GM10847 (cell line): ENCODE data around the gene BRIX1.

ENCODE experiments used
- POLR2A ChIP-seq: IDR thresholded peaks from 2 replicates; pipeline ENCODE4 v1.6.1; 2011; ENCODE audit not compliant: insufficient read length; ENCODE audit errors: extremely low read depth

BRIX1 gene, protein sequence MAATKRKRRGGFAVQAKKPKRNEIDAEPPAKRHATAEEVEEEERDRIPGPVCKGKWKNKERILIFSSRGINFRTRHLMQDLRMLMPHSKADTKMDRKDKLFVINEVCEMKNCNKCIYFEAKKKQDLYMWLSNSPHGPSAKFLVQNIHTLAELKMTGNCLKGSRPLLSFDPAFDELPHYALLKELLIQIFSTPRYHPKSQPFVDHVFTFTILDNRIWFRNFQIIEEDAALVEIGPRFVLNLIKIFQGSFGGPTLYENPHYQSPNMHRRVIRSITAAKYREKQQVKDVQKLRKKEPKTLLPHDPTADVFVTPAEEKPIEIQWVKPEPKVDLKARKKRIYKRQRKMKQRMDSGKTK

DNA sequence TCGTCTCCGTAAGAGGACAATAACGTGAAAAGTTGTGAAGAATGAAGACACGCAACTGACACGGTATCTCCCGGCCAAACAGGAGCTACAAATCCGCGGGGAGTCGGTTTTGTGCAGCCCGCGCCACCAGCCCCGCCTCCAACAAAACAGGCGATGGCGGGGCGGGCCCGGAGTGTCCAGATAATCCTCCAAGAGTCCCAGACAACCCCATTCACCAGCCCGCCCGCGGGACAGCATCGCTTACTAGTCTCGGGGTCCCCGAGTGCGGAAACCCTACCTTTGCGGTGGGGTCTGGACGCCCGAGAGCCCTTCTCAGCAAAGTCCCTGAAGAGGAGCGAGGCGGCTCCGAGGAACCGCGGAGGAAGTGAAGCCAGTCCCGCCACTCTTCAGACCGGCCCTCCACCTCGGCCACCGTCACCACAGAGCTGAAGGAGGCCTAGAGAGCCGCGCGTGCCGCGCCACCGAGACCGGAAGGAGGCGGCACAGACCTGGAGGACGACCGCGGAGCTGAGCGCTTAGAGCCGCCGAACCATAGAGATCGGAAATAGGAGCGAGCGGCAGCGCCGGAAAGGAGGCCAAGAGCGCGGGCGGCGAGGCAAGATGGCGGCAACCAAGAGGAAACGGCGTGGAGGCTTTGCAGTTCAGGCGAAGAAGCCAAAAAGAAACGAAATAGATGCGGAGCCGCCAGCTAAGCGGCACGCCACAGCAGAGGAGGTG is at the start of gene BRIX1, which contains the start of gene RAD1:
TSS of gene BRIX1 (plus strand) at position 573 of the 717 bp plus-strand sequence. CDS start at position 601, 28 bp downstream.
TSS of gene RAD1 (minus strand) at position 366 of the 717 bp plus-strand sequence. CDS start 612 bp downstream, outside the sequence.
- peak; percentile 75 for TF ChIP-seq POLR2A

- no peak for TF ChIP-seq POLR2A
Measured at GRCh38 chr5:34866989-34867471, 48.5 kb upstream of the BRIX1 start.

DNA sequence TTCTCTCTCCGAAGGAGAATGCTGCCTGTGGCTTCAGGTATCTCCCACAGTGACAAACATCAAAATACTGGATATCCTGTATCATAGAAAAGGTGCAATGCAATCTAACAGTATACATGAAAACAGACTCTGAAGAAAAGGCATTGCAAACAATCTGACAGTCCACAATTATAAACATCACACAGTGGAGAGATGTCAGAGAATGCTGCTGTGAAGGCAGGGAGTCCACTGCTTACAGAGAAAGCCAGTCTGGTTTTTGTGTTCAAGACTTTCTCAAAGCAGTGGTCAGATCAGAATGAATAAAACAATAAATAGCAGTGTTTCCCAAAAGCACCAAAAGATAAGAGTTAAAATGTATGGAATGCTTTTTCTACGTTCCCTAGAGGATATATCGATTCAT is 47.9 kb upstream of the BRIX1 start:
- no peak for TF ChIP-seq POLR2A

- TF ChIP-seq POLR2A: no peak
Measured at GRCh38 chr5:34868791-34869190, 46.7 kb upstream of the BRIX1 start.

DNA sequence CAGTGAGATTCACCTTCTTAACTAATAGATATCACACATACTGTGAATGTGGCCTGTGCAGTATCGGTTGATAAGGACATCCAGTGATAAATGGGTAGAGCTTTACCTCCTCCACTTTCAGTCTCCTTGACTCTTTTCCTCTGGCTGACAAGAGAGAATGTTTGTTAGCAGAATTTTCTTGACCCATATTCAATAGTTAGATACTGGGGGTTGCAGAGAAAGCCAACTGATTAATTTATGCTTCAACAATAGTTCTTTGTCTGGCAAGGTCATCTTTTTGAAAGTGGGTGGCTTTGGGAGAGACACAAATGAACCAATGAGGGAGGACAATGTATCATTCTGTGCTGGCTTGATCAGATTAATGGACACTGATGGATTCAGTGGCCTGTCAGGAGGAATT is 46.3 kb upstream of the BRIX1 start:
- TF ChIP-seq POLR2A: no peak

DNA sequence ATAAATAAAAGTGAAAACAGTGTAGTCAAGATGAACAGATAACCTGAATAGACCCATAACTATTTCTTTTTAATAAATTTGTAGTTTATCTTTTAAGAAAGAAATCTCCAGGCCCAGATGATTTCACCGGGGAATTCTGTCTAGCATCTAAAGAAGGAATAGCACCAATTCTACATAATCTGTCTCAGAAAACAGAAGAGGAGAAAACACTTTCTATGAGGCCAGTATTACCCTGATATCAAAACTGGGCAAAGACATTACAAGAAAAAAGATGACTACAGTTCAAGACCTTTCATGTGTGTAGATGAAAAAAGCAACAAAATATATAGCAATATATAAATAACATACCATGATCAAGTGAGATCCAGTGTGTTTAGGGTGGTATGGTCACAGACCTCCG is 45.1 kb upstream of the BRIX1 start:
- no peak for TF ChIP-seq POLR2A

DNA sequence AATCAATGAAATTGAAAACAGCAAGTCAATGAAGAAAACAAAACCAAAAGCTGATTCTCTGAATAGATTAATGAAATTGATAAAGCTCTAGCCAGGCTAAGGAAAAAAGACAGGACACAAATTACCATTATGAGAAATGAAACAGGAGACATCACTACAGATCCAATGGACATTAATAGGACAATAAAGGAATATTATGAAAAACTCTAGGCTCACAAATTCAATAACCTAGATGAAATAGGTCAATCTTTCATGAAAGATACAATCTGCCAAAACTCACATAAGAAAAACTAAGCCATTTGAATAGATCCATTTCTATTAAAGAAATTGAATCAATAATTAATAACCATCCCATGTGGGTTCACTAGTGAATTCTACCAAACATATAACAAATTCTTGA is 39.2 kb upstream of the BRIX1 start:
- TF ChIP-seq POLR2A: no peak

- TF ChIP-seq POLR2A: no peak
Measured at GRCh38 chr5:34881246-34881645, 34.3 kb upstream of the BRIX1 start.

DNA sequence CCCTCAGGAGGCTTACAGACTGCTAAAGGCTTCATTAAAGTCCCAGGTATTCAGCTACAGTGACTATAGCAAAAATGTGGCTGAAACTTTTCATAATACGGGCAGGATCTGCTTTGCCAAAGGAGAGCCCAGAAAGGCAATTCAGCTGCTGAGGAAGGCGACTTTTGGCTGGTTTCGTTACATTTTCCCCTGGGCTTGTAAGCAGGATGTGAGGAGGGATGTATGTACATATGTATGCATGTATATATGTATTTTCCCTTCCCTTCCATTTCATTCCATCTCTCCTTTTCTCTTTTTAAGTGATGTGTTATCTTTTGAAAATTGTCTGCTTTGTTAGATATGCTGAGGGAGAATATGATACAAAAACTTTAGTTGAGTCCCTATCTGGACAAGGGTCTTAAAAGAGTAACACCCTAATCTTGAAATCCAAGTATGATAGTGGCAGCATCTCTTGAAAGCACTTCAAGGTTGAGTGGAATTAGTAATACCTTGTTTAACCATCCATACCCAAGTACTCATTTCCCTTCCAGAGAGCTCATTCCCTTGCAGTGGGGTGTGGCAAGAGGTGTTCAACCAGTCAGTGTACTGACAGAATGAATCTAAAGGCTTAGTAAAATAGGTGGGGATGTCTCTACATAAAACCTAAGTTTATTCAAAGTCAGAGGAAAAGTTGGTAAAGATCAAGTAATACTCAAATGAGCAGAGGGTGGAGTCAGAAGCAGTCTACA is 29.0 kb upstream of the BRIX1 start:
- TF ChIP-seq POLR2A: no peak

- no peak for TF ChIP-seq POLR2A
Measured at GRCh38 chr5:34889394-34889793, 26.1 kb upstream of the BRIX1 start.

GRCh38 chr5:34891981-34892380 is 23.5 kb upstream of the BRIX1 start:
- no peak for TF ChIP-seq POLR2A

DNA sequence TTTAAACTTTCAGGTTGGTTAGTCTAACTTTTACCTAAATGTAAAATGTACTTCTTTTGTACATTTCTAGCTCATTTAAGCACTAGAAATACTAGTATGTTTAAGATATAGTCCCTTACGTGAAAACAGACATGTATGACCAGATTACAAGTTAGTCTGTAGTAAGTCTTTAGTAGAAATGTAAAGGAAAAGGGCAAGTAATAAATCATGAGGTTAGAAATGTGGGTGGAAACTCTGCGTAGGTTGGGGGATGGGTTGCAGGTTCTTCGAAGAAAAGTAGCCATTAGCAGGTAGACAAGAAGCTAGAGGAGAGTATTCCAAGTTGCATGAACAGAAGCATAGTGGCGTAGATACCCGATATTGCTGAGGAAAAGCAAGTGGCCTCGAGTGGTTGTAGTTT is 23.1 kb upstream of the BRIX1 start:
- no peak for TF ChIP-seq POLR2A

DNA sequence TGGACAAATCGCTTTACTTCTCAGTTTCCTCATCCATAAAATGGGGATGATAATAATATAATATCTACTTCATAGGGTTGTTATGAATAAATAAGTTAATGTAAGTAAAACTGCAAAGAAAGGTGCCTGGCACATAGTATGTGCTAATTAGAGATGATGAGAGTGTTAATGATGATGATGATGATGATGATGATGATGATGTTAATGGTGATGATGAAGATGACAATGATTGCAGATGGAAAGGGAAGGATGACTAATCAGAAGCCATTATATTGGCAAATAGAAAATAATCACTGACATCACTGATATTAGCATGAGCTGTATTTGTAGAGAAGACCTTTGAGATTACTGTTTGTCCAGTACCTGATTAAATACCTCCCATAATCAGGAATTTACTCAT is 20.8 kb upstream of the BRIX1 start:
- TF ChIP-seq POLR2A: no peak

- TF ChIP-seq POLR2A: no peak
Measured at GRCh38 chr5:34895641-34896419, 19.7 kb upstream of the BRIX1 start.

DNA sequence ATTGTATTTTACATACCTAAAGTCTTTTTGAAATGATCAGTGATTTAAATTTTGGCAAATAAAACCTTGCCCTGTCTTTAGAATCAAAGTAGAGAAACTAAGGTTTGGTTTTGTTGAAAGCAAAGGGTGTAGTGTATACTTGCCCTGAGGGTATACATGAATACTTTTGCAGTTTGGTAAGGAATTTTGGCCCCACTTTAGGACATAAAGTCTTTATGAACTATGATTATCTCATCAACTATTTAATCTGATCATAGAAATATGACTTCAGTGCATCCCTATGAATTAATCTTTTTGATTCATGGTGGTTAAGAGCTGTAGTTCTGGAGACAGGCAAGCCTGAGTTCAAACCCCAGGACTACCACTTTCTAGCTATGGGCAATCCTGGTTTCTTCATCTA is 17.9 kb upstream of the BRIX1 start:
- TF ChIP-seq POLR2A: no peak
